Small intestine (tissue), 7 donors: ENCODE data around the gene HOXA11. TPM values are rescaled to one million over a fixed set of nuclear protein-coding genes. Genes with fewer than 3 reads are reported as not detected.
A peak's percentile ranks its signal among the peaks of the same experiment; 100 is the strongest.

ENCODE experiments used
- DNase-seq, 2 donors: peaks; one replicate each; pipeline versions ENCODE4 v3.0.0 to v3.0.0-alpha.2; 2013
- FAIRE-seq: peaks from 2 replicates; lab custom pipeline; 2012; peaks lifted over from hg19 to GRCh38; lab: Jason Lieb, UNC
- H3K27ac ChIP-seq, 3 donors: one replicate each; pipeline ENCODE4 v1.5.1; 2013; ENCODE audit warnings: low read length in 2 of 3, mild to moderate bottlenecking in 2 of 3, control low read depth in 1 of 3, inconsistent platforms in 1 of 3, low read depth in 1 of 3, moderate library complexity in 1 of 3
- H3K27me3 ChIP-seq, 3 donors: one replicate each; pipeline ENCODE4 v1.6.1; 2013; ENCODE audit warnings: low read length in 3 of 3, inconsistent platforms in 1 of 3; ENCODE audit not compliant: control insufficient read depth in 3 of 3, insufficient read depth in 3 of 3
- H3K36me3 ChIP-seq, 3 donors: one replicate each; pipeline ENCODE4 v1.6.1; 2013; ENCODE audit warnings: low read length in 3 of 3, inconsistent platforms in 1 of 3, low read depth in 1 of 3, mild to moderate bottlenecking in 1 of 3, moderate library complexity in 1 of 3; ENCODE audit not compliant: control insufficient read depth in 3 of 3, insufficient read depth in 2 of 3
- H3K4me1 ChIP-seq, 3 donors: one replicate each; pipeline ENCODE4 v1.6.1; 2013; ENCODE audit warnings: low read length in 2 of 3, inconsistent platforms in 1 of 3, low read depth in 1 of 3, mild to moderate bottlenecking in 1 of 3, moderate library complexity in 1 of 3; ENCODE audit not compliant: control insufficient read depth in 3 of 3, insufficient read depth in 2 of 3
- H3K4me3 ChIP-seq, 3 donors: one replicate each; pipeline ENCODE4 v1.5.1; 2013; ENCODE audit warnings: low read length in 3 of 3, control low read depth in 1 of 3, inconsistent platforms in 1 of 3, low read depth in 1 of 3, mild to moderate bottlenecking in 1 of 3, moderate library complexity in 1 of 3
- H3K9me3 ChIP-seq, 2 donors: one replicate each; pipeline ENCODE4 v1.6.1; 2013; ENCODE audit warnings: low read depth in 1 of 2, low read length in 1 of 2; ENCODE audit not compliant: control insufficient read depth in 2 of 2, insufficient read depth in 1 of 2
- WGBS, 3 donors: extraction: QIAGEN DNeasy Blood & Tissue Kit; methylation state at CpG; one replicate each; pipeline ENCODE4 v1.1.7; 2013; 5-methylcytosine and 5-hydroxymethylcytosine counted together
- polyA plus RNA-seq, 4 donors: library from polyadenylated mRNA; stranded (reverse) in 3 of 4; unstranded in 1 of 4; fragments of 200-250 nt in 3 of 4; fragments of 120-200 nt in 1 of 4; gene quantifications; one replicate each; pipeline versions ENCODE4 v1.2.1 to v1.2.3, GENCODE V29; 2013
- donor health status: healthy with polysubstance abuse.
- donor health status: control.
- donor health status: control.
- donor health status: Bipolar disorder and iron deficiency.
- donor health status: healthy.

Gene HOXA11
- polyA plus RNA-seq, 4 donors = 0.04 TPM; not detected in 3

GRCh38 chr7:27186668-27187474 is 1.8 kb upstream of the HOXA11 start:
- DNase-seq = no peak
- WGBS, 3 donors = 15 to 18% (median 16%) methylated on average over 4 of the region's 4 CpGs
- peaks cover 14 to 97% (median 88%) of the 10 kb centered on the region in 3 donors for H3K27me3 ChIP-seq

DNA sequence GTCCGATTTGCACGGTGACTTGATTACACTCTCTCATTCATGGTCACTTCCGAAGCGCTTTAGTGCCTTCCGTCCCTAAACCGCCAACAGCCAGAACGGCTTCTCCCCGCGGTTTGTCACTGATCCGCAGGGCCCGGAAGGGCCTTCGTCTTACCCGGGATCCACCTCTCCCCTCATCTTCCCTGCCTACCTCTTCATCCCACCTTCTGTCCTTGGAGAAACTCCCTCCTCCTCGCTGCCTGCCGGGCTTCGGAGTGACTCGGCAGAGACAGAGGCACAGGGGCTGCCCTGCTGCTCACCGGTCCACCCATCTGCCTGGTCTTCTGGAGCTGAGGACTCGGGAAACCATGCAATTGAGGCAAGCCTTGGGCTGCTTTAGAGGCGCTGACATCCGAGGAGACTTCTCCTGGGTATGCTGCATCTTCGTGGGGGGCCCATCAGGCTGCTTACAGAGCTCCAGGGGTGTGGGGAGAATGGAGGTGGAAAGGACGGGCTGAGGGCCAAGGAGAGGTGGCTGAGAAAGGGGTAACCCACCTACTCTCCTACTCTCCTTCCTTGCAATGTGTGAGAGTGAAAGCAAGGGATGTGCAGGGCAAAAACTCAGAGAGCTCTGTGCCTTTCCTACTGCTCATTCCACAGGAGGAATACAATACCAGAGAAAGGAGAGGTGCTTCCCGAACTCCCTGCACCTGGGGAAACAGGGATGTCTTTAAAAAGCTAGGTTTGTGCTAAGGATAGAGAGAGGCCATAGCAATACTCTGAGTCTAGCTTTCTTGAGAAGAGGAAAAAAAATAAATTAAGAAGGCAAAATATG is 1.0 kb upstream of the HOXA11 start:
- Histone ChIP-seq H3K4me1 (peaks cover 2 to 13% (median 4%) of the 10 kb centered on the region in 3 donors), H3K36me3 (no peaks in the 10 kb centered on the region), H3K27ac (peak overlapping the region in 1 of 3 donors; percentile 29), H3K9me3 (peaks cover 0 to 11% of the 10 kb centered on the region in 2 donors), H3K4me3 (peak overlapping the region in 2 of 3 donors; percentile 54 to 55), H3K27me3 (peaks cover 14 to 96% (median 85%) of the 10 kb centered on the region in 3 donors)
- 5 to 13% (median 9%) methylated on average over 24 of the region's 24 CpGs for WGBS, 3 donors
- DNase-seq (no peak), FAIRE-seq (no peak)

More at GRCh38 chr7:27186668-27187474, 1.8 kb upstream of the HOXA11 start:
- Histone ChIP-seq H3K36me3 (no peaks in the 10 kb centered on the region), H3K9me3 (peaks cover 0 to 11% of the 10 kb centered on the region in 2 donors), H3K4me3 (no peak overlapping the region), H3K27ac (peak overlapping the region in 1 of 3 donors; percentile 29), H3K4me1 (peaks cover 2 to 13% (median 4%) of the 10 kb centered on the region in 3 donors)
- no peak for FAIRE-seq

- DNase-seq = peak in 1 of 2 donors; percentile 65
- H3K27me3 ChIP-seq = peaks cover 9 to 96% (median 81%) of the 10 kb centered on the region in 3 donors
- peak overlapping the region in 1 of 3 donors; percentile 64 for H3K27ac ChIP-seq
- 2 to 3% (median 3%) methylated on average over 71 to 72 of the region's 72 CpGs for WGBS, 3 donors
- no peak for FAIRE-seq
- no peaks in the 10 kb centered on the region for H3K36me3 ChIP-seq
- H3K9me3 ChIP-seq = peaks cover 0 to 11% of the 10 kb centered on the region in 2 donors
- peak overlapping the region; percentile 50 to 70 (median 54) for H3K4me3 ChIP-seq
- peaks cover 2 to 18% (median 4%) of the 10 kb centered on the region in 3 donors for H3K4me1 ChIP-seq
Measured at GRCh38 chr7:27184337-27185012, 557 bp downstream of the HOXA11 start.

DNA sequence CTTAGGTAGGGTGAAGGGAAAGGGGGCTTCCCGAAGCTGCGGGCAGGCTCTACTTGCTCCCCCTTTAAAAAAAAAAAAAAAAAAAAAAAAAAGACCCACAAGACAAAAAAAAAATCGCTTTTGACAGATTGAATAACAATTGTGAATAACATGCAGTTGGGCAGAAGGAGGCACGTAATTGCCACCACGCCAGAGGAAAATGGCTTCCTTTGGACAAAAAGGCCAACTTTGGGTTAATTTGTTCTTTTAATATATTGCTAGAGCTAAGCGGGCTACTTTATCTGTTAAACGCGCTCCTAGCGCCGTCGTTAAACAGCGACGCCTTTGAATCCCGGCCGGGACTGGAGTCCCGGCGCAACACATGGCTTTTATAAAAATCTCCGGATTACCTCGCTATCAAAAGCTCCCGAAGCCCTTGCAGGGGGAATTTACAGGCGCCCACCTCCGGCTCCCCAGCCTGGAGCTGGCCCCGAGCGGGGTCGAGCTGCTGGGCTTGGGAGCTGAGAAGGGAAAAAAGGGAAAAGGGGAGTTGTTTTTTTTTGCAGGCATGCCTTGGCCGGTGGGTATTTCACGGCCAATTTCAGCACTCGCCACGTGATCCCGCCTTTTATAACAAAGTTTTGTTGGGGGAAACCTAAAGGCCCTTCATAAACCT is 1.2 kb downstream of the HOXA11 start:
- WGBS, 3 donors = 2 to 5% (median 4%) methylated on average over 30 of the region's 30 CpGs
- Histone ChIP-seq H3K4me3 (peak overlapping the region; percentile 50 to 70 (median 54)), H3K9me3 (peaks cover 0 to 11% of the 10 kb centered on the region in 2 donors), H3K27me3 (peaks cover 9 to 96% (median 80%) of the 10 kb centered on the region in 3 donors), H3K4me1 (peaks cover 2 to 18% (median 4%) of the 10 kb centered on the region in 3 donors), H3K36me3 (no peaks in the 10 kb centered on the region), H3K27ac (peak overlapping the region in 1 of 3 donors; percentile 22)
- peak in 1 of 2 donors; percentile 49 for DNase-seq
- no peak for FAIRE-seq

GRCh38 chr7:27182861-27183681 is 2.0 kb downstream of the HOXA11 start:
- Histone ChIP-seq H3K27ac (no peak overlapping the region), H3K27me3 (peaks cover 9 to 96% (median 77%) of the 10 kb centered on the region in 3 donors), H3K36me3 (no peaks in the 10 kb centered on the region), H3K9me3 (peaks cover 0 to 11% of the 10 kb centered on the region in 2 donors), H3K4me1 (peaks cover 2 to 14% (median 4%) of the 10 kb centered on the region in 3 donors), H3K4me3 (peak overlapping the region in 2 of 3 donors; percentile 54 to 70)
- no peak for DNase-seq
- WGBS, 3 donors = 10 to 12% (median 11%) methylated on average over 38 to 39 of the region's 39 CpGs
- no peak for FAIRE-seq

GRCh38 chr7:27182285-27182841 is 2.7 kb downstream of the HOXA11 start:
- H3K27ac ChIP-seq = no peak overlapping the region
- no peaks in the 10 kb centered on the region for H3K36me3 ChIP-seq
- H3K4me3 ChIP-seq = peak overlapping the region in 1 of 3 donors; percentile 54
- 24 to 45% (median 24%) methylated on average over 4 of the region's 4 CpGs for WGBS, 3 donors
- peaks cover 2 to 12% (median 4%) of the 10 kb centered on the region in 3 donors for H3K4me1 ChIP-seq
- peaks cover 9 to 96% (median 76%) of the 10 kb centered on the region in 3 donors for H3K27me3 ChIP-seq
- H3K9me3 ChIP-seq = peaks cover 0 to 11% of the 10 kb centered on the region in 2 donors
- FAIRE-seq = no peak
- DNase-seq = no peak

DNA sequence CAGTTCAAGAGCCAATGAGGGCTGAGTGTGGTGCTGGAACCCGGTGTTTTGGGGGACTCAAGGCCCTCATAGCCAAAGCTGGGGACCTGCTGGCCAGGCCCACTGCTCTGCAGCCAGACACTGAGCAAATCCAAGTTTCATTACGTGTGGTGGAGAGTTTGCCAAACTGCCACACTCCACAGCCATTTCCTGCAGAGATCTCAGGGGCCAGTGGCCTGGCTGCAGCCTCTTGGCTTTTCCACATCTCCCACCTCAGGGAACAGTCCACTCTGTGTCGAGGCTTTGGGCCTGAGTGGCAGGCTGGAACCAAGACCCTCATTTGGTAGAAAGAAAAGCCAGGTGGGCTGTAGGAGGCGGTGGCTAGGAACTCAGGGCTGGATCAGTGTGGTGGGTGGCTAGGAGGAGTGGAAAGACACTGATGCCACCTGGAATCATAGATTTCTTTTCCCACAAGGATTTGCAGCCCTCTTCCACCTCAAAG is 3.2 kb downstream of the HOXA11 start:
- Histone ChIP-seq H3K27me3 (peaks cover 9 to 97% (median 77%) of the 10 kb centered on the region in 3 donors), H3K36me3 (no peaks in the 10 kb centered on the region), H3K9me3 (peaks cover 0 to 11% of the 10 kb centered on the region in 2 donors), H3K4me1 (peaks cover 2 to 12% (median 4%) of the 10 kb centered on the region in 3 donors), H3K4me3 (no peak overlapping the region), H3K27ac (peak overlapping the region in 1 of 3 donors; percentile 32)
- no peak for FAIRE-seq
- 32 to 46% (median 39%) methylated on average over 4 of the region's 4 CpGs for WGBS, 3 donors
- DNase-seq = no peak
